HEK293 (cell line): ENCODE measurements around the gene HNRNPUL2.

ENCODE experiments used
- CTCF ChIA-PET: fragments of 350-600 bp; formaldehyde crosslinking; extraction: SDS; loops from one replicate; lab custom pipeline; 2021; ENCODE audit warnings: antibody characterized with exemption; lab: Yijun Ruan, JAX
- POLR2A ChIA-PET: fragments of 300-600 bp; formaldehyde crosslinking; extraction: SDS; loops from one replicate; lab custom pipeline; 2020; ENCODE audit warnings: antibody characterized with exemption, inconsistent platforms; lab: Yijun Ruan, JAX
- H3K27ac ChIP-seq: fragments of 200-500 bp; sonication (Bioruptor generic); 2 replicates; pipeline ENCODE4 v1.5.1; 2014; ENCODE audit warnings: low read depth, low read length, control low read depth, inconsistent platforms; ENCODE audit errors: extremely low read depth
- H3K36me3 ChIP-seq, 2 experiments: fragments of 200-500 bp in 1 of 2; sonication (Bioruptor generic) in 1 of 2; 1 replicate in 1 of 2; 2 replicates in 1 of 2; pipeline ENCODE4 v1.5.1; 2014 to 2017; ENCODE audit warnings: inconsistent platforms in 2 of 2, low read length in 2 of 2; ENCODE audit not compliant: control insufficient read depth in 2 of 2, insufficient read depth in 1 of 2
- H3K4me1 ChIP-seq: fragments of 200-500 bp; sonication (Bioruptor generic); 2 replicates; pipeline ENCODE4 v1.5.1; 2014; ENCODE audit warnings: mild to moderate bottlenecking, low read length, inconsistent platforms; ENCODE audit not compliant: control insufficient read depth, insufficient read depth
- H3K4me3 ChIP-seq: 2 replicates; pipeline ENCODE4 v1.5.1; 2011; ENCODE audit warnings: low read depth, mild to moderate bottlenecking, control low read depth, low read length, moderate library complexity
- H3K9me3 ChIP-seq: fragments of 200-500 bp; sonication (Bioruptor generic); 2 replicates; pipeline ENCODE4 v1.5.1; 2014; ENCODE audit warnings: low read depth, low read length, inconsistent platforms; ENCODE audit not compliant: control insufficient read depth, insufficient read depth
- AEBP2 ChIP-seq: fragments of 450-650 bp; formaldehyde crosslinking; IDR thresholded peaks from 2 replicates; pipeline ENCODE4 v1.5.1; 2016; ENCODE audit warnings: missing biosample characterization, missing genetic modification characterization, borderline replicate concordance
- WT1 ChIP-seq: fragments of 450-650 bp; formaldehyde crosslinking; IDR thresholded peaks from 2 replicates; pipeline ENCODE4 v1.5.1; 2016; ENCODE audit warnings: missing biosample characterization, missing genetic modification characterization
- ZBTB1 ChIP-seq: fragments of 450-650 bp; formaldehyde crosslinking; IDR thresholded peaks from 2 replicates; pipeline ENCODE4 v1.5.1; 2016; ENCODE audit warnings: missing biosample characterization, missing genetic modification characterization
- ZNF121 ChIP-seq: fragments of 450-650 bp; formaldehyde crosslinking; IDR thresholded peaks from 2 replicates; pipeline ENCODE4 v1.5.1; 2016; ENCODE audit warnings: missing biosample characterization, missing genetic modification characterization
- ZNF140 ChIP-seq: fragments of 450-650 bp; formaldehyde crosslinking; IDR thresholded peaks from 2 replicates; pipeline ENCODE4 v1.5.1; 2016; ENCODE audit warnings: missing biosample characterization, missing genetic modification characterization
- ZNF148 ChIP-seq: fragments of 450-650 bp; formaldehyde crosslinking; IDR thresholded peaks from 2 replicates; pipeline ENCODE4 v1.5.0; 2017; ENCODE audit warnings: missing biosample characterization, missing genetic modification characterization, borderline replicate concordance
- ZNF155 ChIP-seq: fragments of 450-650 bp; formaldehyde crosslinking; IDR thresholded peaks from 2 replicates; pipeline ENCODE4 v1.5.1; 2016; ENCODE audit warnings: missing biosample characterization, missing genetic modification characterization
- ZNF175 ChIP-seq: fragments of 450-650 bp; formaldehyde crosslinking; IDR thresholded peaks from 2 replicates; pipeline ENCODE4 v1.5.1; 2016; ENCODE audit warnings: missing biosample characterization, missing genetic modification characterization
- ZNF514 ChIP-seq: fragments of 450-650 bp; formaldehyde crosslinking; IDR thresholded peaks from 2 replicates; pipeline ENCODE4 v1.5.1; 2016; ENCODE audit warnings: missing biosample characterization, missing genetic modification characterization
- ZNF518A ChIP-seq: fragments of 450-650 bp; formaldehyde crosslinking; conservative IDR thresholded peaks from 2 replicates; pipeline ENCODE4 v1.5.1; 2016; ENCODE audit warnings: low read depth, missing biosample characterization, missing genetic modification characterization
- ZNF521 ChIP-seq: fragments of 450-650 bp; formaldehyde crosslinking; IDR thresholded peaks from 2 replicates; pipeline ENCODE4 v1.5.1; 2017; ENCODE audit warnings: missing biosample characterization, mild to moderate bottlenecking, missing genetic modification characterization
- ZNF791 ChIP-seq: fragments of 450-650 bp; formaldehyde crosslinking; IDR thresholded peaks from 2 replicates; pipeline ENCODE4 v1.5.1; 2016; ENCODE audit warnings: missing biosample characterization, missing genetic modification characterization
- ZSCAN23 ChIP-seq: fragments of 450-650 bp; formaldehyde crosslinking; IDR thresholded peaks from 2 replicates; pipeline ENCODE4 v1.5.1; 2016; ENCODE audit warnings: missing biosample characterization, missing genetic modification characterization

The HNRNPUL2 gene

DNA sequence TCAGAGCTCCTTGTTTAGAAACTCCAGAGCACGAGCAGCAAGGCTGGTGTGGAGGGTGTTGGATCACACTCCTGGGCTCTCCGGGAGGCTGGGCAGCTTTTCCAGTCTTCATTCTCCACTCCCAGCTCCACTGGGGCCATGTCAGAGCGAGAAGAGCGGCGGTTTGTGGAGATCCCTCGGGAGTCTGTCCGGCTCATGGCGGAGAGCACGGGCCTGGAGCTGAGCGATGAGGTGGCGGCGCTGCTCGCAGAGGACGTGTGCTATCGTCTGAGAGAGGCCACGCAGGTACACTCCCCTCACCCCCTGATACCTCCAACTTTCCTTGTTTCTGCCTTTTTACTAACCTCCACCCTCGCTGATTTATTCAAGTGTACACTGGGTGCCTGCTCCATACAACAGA lies 48.4 kb upstream of the HNRNPUL2 start:
- CTCF ChIA-PET: interaction anchor here (0.6 to 5.0 kb wide), 2 partner anchors 11 to 216 kb away, joined by 3 to 45 read pairs; partner anchors contain the start of gene TMEM179B
- Histone ChIP-seq H3K36me3 (peaks cover 0 to 49% of the 10 kb centered on the region in 2 experiments; a peak in 2 of 3 replicates), H3K4me1 (no peaks in the 10 kb centered on the region), H3K4me3 (no peak overlapping the region), H3K9me3 (no peaks in the 10 kb centered on the region), H3K27ac (no peak overlapping the region)
- POLR2A ChIA-PET: interaction anchor here (0.7 to 1.8 kb wide), 5 partner anchors 11 to 111 kb away, joined by 3 to 10 read pairs (median 7); partner anchors contain the start of genes C11orf98, CSKMT, POLR2G and TMEM179B
- TF ChIP-seq ZNF175 (tag by site-specific recombination) (no peak), AEBP2 (tag by site-specific recombination) (no peak), ZNF148 (tag by site-specific recombination) (no peak), ZNF791 (tag by site-specific recombination) (no peak), ZNF518A (no peak), ZNF155 (tag by site-specific recombination) (no peak), ZNF121 (tag by site-specific recombination) (no peak), ZBTB1 (tag by site-specific recombination) (no peak), WT1 (no peak), ZNF521 (no peak)

DNA sequence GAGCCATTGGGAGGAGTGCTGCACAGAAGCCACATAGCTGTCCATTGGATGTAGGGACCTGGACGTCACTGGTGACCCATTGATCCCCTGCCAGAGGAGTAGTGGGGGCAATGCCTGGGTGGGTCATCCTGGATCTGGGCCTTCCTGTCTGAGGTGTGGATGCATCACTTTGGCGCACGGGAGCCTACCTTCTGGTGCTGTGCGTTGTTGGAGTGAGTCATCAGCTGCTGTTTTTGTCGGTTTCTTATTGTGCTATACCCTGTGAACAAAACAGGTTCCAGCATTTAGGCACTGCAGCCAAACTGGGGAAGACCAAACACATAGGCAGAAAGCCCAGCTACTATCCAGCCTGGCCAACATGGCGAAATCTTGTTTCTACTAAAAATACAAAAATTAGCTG lies 47.1 kb upstream of the HNRNPUL2 start:
- Histone ChIP-seq H3K4me3 (no peak overlapping the region), H3K9me3 (no peaks in the 10 kb centered on the region), H3K36me3 (peaks cover 0 to 44% of the 10 kb centered on the region in 2 experiments; a peak in 2 of 3 replicates), H3K4me1 (no peaks in the 10 kb centered on the region), H3K27ac (no peak overlapping the region)
- TF ChIP-seq ZNF140 (tag by site-specific recombination) (no peak), ZSCAN23 (tag by site-specific recombination) (no peak), ZNF514 (no peak)
- ChIA-PET POLR2A (interaction anchor here (0.6 to 1.7 kb wide), 5 partner anchors 12 to 116 kb away, joined by 3 to 7 read pairs (median 3); partner anchors contain the start of genes C11orf98, CSKMT and POLR2G), CTCF (interaction anchor here (0.5 to 5.0 kb wide), 2 partner anchors 12 to 102 kb away, joined by 3 to 45 read pairs; partner anchors contain the start of gene TMEM179B)
